Activated CD8-positive, alpha-beta memory T cell treated with anti-CD3 and anti-CD28 coated beads for 36 hours (primary cell): ENCODE data around the gene ATG4D. TPM values are rescaled to one million over a fixed set of nuclear protein-coding genes. Genes with fewer than 3 reads are reported as not detected.

Experiments
- CTCF ChIA-PET: fragments of 350-600 bp; sonication (Branson Sonifier 250); formaldehyde crosslinking; loops from one replicate; lab custom pipeline; 2021; ENCODE audit warnings: antibody characterized with exemption; lab: Charles Lee
- POLR2A ChIA-PET: fragments of 350-600 bp; sonication (Branson Sonifier 250); formaldehyde crosslinking; loops from one replicate; lab custom pipeline; 2021; ENCODE audit warnings: antibody characterized with exemption; lab: Charles Lee
- total RNA-seq, 2 experiments: library from RNA; stranded (reverse); gene quantifications; one replicate each; pipeline ENCODE4 v1.2.3, GENCODE V29; 2021

Gene ATG4D
- total RNA-seq, 2 experiments from 2014 or later, result 34.5 to 36.8 TPM

GRCh38 chr19:10543059-10543419 is 665 bp upstream of the ATG4D start:
- POLR2A ChIA-PET, result interaction anchor here (1.0 kb wide), 1 partner anchor 16 kb away, joined by 4 read pairs; no protein-coding TSS in a partner anchor
- CTCF ChIA-PET, result interaction anchor here (1.1 to 3.1 kb wide), 7 partner anchors 10 to 139 kb away, joined by 3 to 16 read pairs (median 4); no protein-coding TSS in a partner anchor

GRCh38 chr19:10544242-10544752 is 593 bp downstream of the ATG4D start:
- CTCF ChIA-PET, result interaction anchor here (0.6 to 0.9 kb wide), 2 partner anchors 9 to 158 kb away, joined by 3 to 5 read pairs; no protein-coding TSS in a partner anchor
- POLR2A ChIA-PET, result interaction anchor here (0.6 to 1.1 kb wide), 2 partner anchors 9 to 37 kb away, joined by 3 to 10 read pairs; no protein-coding TSS in a partner anchor

GRCh38 chr19:10544753-10545251 is 1.1 kb downstream of the ATG4D start:
- POLR2A ChIA-PET, result interaction anchor here (0.6 to 1.1 kb wide), 2 partner anchors 8 to 38 kb away, joined by 3 to 10 read pairs; no protein-coding TSS in a partner anchor
- CTCF ChIA-PET, result interaction anchor here (0.6 to 0.9 kb wide), 2 partner anchors 9 to 158 kb away, joined by 3 to 5 read pairs; no protein-coding TSS in a partner anchor

- POLR2A ChIA-PET, result interaction anchor here (0.6 kb wide), 1 partner anchor 109 kb away, joined by 3 read pairs; no protein-coding TSS in a partner anchor
- CTCF ChIA-PET, result interaction anchor here (0.6 to 2.4 kb wide), 4 partner anchors 19 to 55 kb away, joined by 3 to 6 read pairs (median 4); partner anchors contain the start of gene KRI1
Measured at GRCh38 chr19:10546817-10547216, 3.1 kb downstream of the ATG4D start.

- CTCF ChIA-PET, result no interaction called here
- POLR2A ChIA-PET, result no interaction called here
Measured at GRCh38 chr19:10548746-10549276, 5.1 kb downstream of the ATG4D start.

- ChIA-PET CTCF (no interaction called here), POLR2A (no interaction called here)
Measured at GRCh38 chr19:10549733-10550132, 6.0 kb downstream of the ATG4D start.

GRCh38 chr19:10550336-10550735 is 6.6 kb downstream of the ATG4D start:
- ChIA-PET POLR2A (no interaction called here), CTCF (interaction anchor here (1.0 kb wide), 1 partner anchor 134 kb away, joined by 3 read pairs; no protein-coding TSS in a partner anchor)

- CTCF ChIA-PET, result interaction anchor here (0.5 to 4.1 kb wide), 9 partner anchors 9 to 160 kb away, joined by 3 to 26 read pairs (median 3); partner anchors contain the start of genes ATG4D, CDC37 and KRI1
- POLR2A ChIA-PET, result interaction anchor here (0.6 to 0.7 kb wide), 2 partner anchors 39 to 86 kb away, joined by 4 to 7 read pairs; no protein-coding TSS in a partner anchor
Measured at GRCh38 chr19:10551006-10551405, 7.3 kb downstream of the ATG4D start.

- POLR2A ChIA-PET, result interaction anchor here (0.5 to 1.6 kb wide), 3 partner anchors 14 to 221 kb away, joined by 3 to 7 read pairs (median 6); partner anchors contain the start of gene KRI1
- CTCF ChIA-PET, result interaction anchor here (0.5 to 4.1 kb wide), 12 partner anchors 9 to 161 kb away, joined by 3 to 26 read pairs (median 3); partner anchors contain the start of genes ATG4D, CDC37 and KRI1
Measured at GRCh38 chr19:10551698-10552301, 8.1 kb downstream of the ATG4D start.

- ChIA-PET POLR2A (interaction anchor here (0.6 to 1.6 kb wide), 5 partner anchors 8 to 36 kb away, joined by 3 to 6 read pairs (median 4); partner anchors contain the start of genes KRI1 and S1PR5), CTCF (interaction anchor here (0.5 to 4.1 kb wide), 13 partner anchors 8 to 165 kb away, joined by 3 to 26 read pairs (median 4); partner anchors contain the start of genes ATG4D, CDC37, CDKN2D and DNM2)
Measured at GRCh38 chr19:10552510-10553053, 8.9 kb downstream of the ATG4D start.

GRCh38 chr19:10553087-10553667 is 9.5 kb downstream of the ATG4D start:
- ChIA-PET POLR2A (interaction anchor here (0.6 to 1.6 kb wide), 8 partner anchors 8 to 377 kb away, joined by 3 to 7 read pairs (median 6); partner anchors contain the start of genes KRI1 and S1PR5), CTCF (interaction anchor here (0.7 to 4.1 kb wide), 10 partner anchors 9 to 164 kb away, joined by 3 to 26 read pairs (median 6); partner anchors contain the start of genes ATG4D, CDKN2D, DNM2 and KRI1)

- POLR2A ChIA-PET, result interaction anchor here (0.7 to 1.1 kb wide), 3 partner anchors 9 to 237 kb away, joined by 3 to 5 read pairs (median 3); no protein-coding TSS in a partner anchor
Measured at GRCh38 chr19:10553943-10554381, 10.3 kb downstream of the ATG4D start.

GRCh38 chr19:10554760-10555609 is 11.3 kb downstream of the ATG4D start:
- POLR2A ChIA-PET, result interaction anchor here (0.7 to 1.2 kb wide), 4 partner anchors 11 to 83 kb away, joined by 3 to 5 read pairs (median 4); partner anchors contain the start of gene KRI1
- CTCF ChIA-PET, result interaction anchor here (0.5 to 4.1 kb wide), 9 partner anchors 10 to 318 kb away, joined by 4 to 26 read pairs (median 5); partner anchors contain the start of genes CDKN2D, KRI1 and QTRT1

More at GRCh38 chr19:10553943-10554381, 10.3 kb downstream of the ATG4D start:
- CTCF ChIA-PET, result interaction anchor here (0.5 to 4.1 kb wide), 12 partner anchors 9 to 164 kb away, joined by 3 to 26 read pairs (median 5); partner anchors contain the start of genes ATG4D, CDKN2D, DNM2 and KRI1

- ChIA-PET CTCF (interaction anchor here (0.6 to 1.8 kb wide), 5 partner anchors 10 to 319 kb away, joined by 3 to 5 read pairs (median 5); partner anchors contain the start of gene KRI1), POLR2A (interaction anchor here (0.8 to 1.2 kb wide), 3 partner anchors 11 to 83 kb away, joined by 3 to 5 read pairs (median 5); partner anchors contain the start of gene KRI1)
Measured at GRCh38 chr19:10555610-10555973, 11.9 kb downstream of the ATG4D start.

GRCh38 chr19:10557603-10558197 is 14.0 kb downstream of the ATG4D start:
- POLR2A ChIA-PET, result no interaction called here
- CTCF ChIA-PET, result interaction anchor here (0.9 to 1.6 kb wide), 2 partner anchors 16 to 137 kb away, joined by 3 to 4 read pairs; partner anchors contain the start of gene PDE4A

- ChIA-PET POLR2A (no interaction called here), CTCF (no interaction called here)
Measured at GRCh38 chr19:10560154-10560553, 16.4 kb downstream of the ATG4D start.
